Activated T-cell treated with anti-CD3 and anti-CD28 coated beads for 24 hours (primary cell): ENCODE measurements around the gene FAT1.

Experiments used
- DNase-seq: peaks from one replicate; pipeline ENCODE4 v3.0.0-alpha.2; 2020; ENCODE audit warnings: low read depth

The FAT1 gene

GRCh38 chr4:186658657-186659056 is 65.0 kb downstream of the FAT1 start:
- no peak for DNase-seq

- DNase-seq = no peak
Measured at GRCh38 chr4:186657764-186658163, 65.9 kb downstream of the FAT1 start.

DNA sequence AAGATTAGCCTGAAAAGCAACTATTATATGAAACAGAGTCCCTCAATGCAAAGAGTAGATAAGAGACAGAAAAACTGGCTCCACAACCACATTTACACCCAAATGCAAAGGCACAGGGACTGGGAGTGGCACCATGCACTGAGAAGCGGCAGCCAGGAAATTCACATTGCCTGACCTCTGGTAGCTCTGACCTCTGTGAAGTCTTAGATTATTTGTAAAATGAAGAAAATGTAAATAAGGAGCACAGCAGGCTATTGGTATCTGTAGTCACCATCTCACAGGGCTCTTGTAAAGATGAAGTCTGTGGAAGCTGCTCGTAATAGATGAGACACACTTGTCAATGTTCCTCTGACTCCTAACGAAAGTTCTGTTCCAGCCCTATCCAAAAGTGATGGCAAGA is 69.7 kb downstream of the FAT1 start:
- no peak for DNase-seq

DNA sequence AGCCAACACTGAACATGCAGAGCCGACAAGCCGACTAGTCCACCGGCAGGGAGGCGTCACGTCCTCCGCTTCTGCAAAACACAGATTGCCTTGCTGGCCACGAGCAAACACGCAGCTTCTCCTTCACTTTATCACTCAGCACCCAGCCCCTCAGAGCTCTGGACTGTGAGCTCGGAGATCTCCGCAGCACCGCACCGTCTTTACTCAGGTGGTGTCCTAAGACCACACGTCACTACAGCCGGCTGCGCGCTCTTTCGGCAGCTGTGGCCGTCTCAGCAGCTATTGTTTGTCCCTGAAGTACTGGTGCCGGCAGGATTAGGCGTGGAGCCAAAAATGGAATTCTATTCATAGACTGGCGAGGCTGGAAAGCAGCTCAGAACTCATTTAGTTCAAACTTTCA is 72.0 kb downstream of the FAT1 start:
- no peak for DNase-seq

GRCh38 chr4:186651181-186651603 is 72.5 kb downstream of the FAT1 start:
- DNase-seq = no peak

DNA sequence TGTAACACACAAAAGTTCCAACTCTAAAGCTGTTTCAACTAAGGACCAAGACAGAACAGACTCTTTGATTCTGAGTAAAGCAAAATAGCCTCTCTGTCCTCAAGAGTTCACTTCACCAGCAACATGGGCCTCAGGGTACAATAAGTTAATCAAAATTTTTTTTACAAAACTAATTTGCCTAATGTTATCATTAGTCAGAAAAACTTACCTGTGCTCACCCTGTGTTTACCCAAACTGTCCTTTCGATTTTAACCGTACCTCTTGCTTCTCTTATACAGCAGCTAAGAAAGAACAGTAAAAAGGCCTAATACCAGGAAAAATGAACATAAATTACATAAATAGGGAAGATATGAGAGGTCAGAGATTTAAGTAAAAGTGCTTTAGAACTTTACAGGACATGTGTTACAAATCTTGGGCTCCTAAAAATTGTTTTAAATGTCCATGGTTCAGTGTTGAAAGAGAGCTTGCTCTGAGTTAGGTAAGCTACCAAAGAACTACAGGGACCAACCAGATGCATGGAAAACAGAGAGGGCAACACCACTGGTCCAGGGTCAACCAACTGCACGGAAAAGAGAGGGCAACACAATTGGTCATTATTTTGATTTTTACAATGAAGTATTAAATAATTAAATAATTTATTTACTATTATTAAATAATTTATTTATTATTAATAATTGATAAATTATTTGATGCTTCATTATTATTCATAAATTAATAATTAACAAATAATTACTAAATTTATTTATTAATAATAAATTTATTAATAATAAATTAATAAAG is 73.1 kb downstream of the FAT1 start:
- no peak for DNase-seq

- DNase-seq = no peak
Measured at GRCh38 chr4:186647821-186648220, 75.8 kb downstream of the FAT1 start.

- DNase-seq = no peak
Measured at GRCh38 chr4:186644737-186645261, 78.9 kb downstream of the FAT1 start.

GRCh38 chr4:186644311-186644638 is 79.4 kb downstream of the FAT1 start:
- no peak for DNase-seq

GRCh38 chr4:186643501-186644310 is 80.0 kb downstream of the FAT1 start:
- no peak for DNase-seq

DNA sequence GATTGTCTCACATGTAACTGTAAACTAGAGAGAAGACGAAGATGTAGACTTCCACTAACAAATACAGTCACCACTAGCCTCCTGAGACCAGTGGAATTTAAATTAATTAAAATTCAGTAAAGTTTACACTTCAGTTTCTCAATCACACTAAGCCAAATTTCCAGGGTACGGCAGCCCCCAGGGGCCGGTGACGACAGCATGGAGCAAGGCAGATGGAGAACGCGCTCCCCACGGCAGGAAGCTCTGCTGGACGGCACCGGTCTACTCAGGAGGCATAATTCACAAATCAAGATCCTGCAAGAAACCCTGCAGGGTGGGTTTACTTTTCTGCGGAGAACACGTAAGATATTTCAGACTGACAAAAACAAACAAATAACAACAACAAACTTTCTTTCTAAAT is 80.7 kb downstream of the FAT1 start:
- no peak for DNase-seq

GRCh38 chr4:186642530-186642929 is 81.1 kb downstream of the FAT1 start:
- no peak for DNase-seq

DNA sequence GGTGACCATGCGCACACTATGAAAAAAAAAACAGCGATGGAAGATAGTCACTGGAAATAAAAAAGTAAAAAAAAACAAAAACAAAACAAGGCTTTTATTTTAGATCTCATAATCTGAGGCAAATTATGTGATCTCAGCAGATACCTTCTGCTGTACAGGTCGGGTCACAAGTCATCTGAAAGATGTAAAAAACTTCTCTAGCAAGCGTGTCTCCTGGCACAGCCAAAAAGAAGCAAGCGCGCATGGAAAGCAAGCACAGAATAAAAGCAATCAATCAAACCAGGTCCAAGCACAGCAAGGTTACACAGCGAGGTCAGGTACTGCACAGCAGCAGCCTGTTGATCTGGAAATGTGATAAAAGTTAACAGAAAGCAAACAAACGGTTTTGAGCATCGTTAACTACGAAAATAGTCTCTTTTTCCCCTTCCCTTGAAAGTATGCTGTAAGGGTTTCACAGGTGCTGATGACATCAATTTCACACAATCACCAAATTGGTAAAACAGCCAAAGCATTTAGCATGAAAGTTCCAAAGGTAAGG is 89.0 kb downstream of the FAT1 start:
- DNase-seq = no peak

DNA sequence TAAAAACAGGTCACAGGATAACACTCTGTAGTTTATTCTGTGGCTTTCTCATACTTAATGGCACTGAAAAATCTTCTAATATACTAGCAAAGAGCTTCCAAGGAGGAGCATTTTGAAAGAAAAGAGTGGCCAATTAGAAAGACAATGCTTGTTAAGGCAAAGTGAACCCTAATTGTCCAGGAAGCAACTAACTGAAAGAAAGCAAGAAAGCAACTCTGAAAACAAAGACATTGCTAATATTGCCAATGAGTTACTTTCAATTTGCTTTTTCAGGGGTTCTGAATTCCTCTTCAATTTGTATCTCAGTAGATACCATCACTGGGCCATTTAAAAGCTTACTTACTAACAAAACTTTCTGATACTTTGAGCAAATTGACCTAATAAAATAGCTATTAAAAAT is 89.8 kb downstream of the FAT1 start:
- DNase-seq = no peak

GRCh38 chr4:186630128-186630527 is 93.5 kb downstream of the FAT1 start:
- no peak for DNase-seq

DNA sequence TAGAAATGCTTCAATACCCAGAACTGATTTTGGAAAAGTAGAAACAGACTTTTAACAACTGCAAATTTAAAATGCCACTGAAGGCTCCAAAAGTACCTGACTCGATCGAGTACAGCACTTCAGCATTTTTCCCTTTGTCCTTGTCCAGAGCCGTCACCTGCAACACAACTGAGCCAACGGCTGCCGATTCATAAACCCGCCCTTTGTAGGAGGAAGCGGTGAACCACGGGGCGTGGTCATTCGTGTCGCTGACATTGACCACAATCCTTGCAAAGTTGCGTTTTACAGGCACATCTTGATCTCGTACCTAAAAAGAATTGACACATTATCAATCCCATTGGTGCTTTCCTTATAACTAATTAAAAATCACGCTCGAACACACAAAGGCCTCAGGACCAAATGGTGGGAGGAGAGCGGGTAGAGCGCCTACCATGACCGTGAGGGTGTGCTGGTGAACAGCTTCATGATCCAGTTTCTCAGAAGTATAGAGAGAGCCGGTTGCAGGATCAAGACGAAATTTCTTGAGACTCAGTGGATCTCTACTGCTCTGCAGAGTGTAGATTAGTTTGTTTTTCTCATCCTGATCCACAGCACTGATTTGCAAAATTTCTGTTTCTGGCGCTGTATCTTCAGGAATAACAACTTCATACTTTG is 95.5 kb downstream of the FAT1 start:
- no peak for DNase-seq

- DNase-seq = no peak
Measured at GRCh38 chr4:186627226-186627865, 96.3 kb downstream of the FAT1 start.

- DNase-seq = no peak
Measured at GRCh38 chr4:186624951-186625350, 98.7 kb downstream of the FAT1 start.

- no peak for DNase-seq
Measured at GRCh38 chr4:186623546-186623945, 100.1 kb downstream of the FAT1 start.

DNA sequence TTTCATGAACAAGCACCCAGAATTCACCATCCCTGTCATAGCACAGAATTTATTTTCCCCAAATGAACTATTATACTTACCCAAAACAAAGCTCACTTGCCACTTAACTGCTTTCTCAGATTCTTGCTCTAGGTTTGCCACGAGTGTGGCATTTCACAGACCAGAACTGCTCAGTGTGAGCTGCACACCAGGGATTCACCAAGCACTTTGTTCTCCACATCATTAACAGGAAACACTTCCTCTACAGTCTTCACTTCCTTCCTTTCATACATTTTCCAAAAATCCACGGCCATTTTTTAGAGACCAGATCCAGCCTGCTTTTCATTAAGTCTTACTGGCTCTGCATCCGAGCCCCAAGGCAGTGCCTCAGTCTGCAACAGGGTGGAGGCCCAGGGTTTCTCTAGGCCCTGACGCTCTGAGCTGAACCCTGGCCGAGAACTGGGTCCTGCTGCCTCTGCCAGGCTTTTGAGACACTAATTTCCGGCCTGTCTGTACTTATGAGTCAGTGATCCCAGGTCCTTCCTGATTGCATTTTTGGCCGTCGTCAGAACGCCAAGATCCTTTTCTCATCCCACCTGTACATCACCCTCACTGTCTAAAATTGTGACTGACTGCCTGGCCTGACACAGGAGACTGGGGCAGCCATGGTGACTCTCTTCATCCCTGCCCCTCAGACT is 100.7 kb downstream of the FAT1 start:
- DNase-seq = no peak

GRCh38 chr4:186621959-186622553 is 101.6 kb downstream of the FAT1 start:
- no peak for DNase-seq
